ENCODE data around the gene XIRP2.

- TF ChIP-seq SPI1 (IDR thresholded peaks at IDR 0.05; ENCODE audit: low read depth, low read length), result no peak
- TF ChIP-seq TAF1 (IDR thresholded peaks at IDR 0.05; ENCODE audit: low read depth, low read length), result no peak
- no peak for TF ChIP-seq POLR2AphosphoS5 (IDR thresholded peaks at IDR 0.05; ENCODE audit: low read depth, low read length)
- TF ChIP-seq POLR2A (IDR thresholded peaks at IDR 0.05; ENCODE audit: low read depth, low read length), result no peak
- TF ChIP-seq POU2F2 (IDR thresholded peaks at IDR 0.05; ENCODE audit: low read depth, low read length), result no peak
- no peak for TF ChIP-seq PAX5 (IDR thresholded peaks at IDR 0.05; ENCODE audit: insufficient read depth, low read length, severe bottlenecking)
Measured at GRCh38 chr2:167142554-167142953, 254.3 kb downstream of the XIRP2 start.

All from GM12891 (cell line).